Esophagus mucosa (tissue), 1 donor: ENCODE measurements around the gene SRCIN1. TPM values are rescaled to one million over a fixed set of nuclear protein-coding genes. Genes with fewer than 3 reads are reported as not detected.

ENCODE experiments used
- ATAC-seq: fragments of 200-7000 bp; cut with Tn5 transposase; one replicate; pipeline ENCODE4 v1.9.1; 2020
- total RNA-seq: library from RNA; stranded (reverse); gene quantifications from one replicate; pipeline ENCODE4 v1.2.4, GENCODE V29; 2023
- donor health status: DM: yes; HTN: yes; CAD: no.

The SRCIN1 gene
- total RNA-seq, 1 donor from 2014 or later: 6.6 TPM

DNA sequence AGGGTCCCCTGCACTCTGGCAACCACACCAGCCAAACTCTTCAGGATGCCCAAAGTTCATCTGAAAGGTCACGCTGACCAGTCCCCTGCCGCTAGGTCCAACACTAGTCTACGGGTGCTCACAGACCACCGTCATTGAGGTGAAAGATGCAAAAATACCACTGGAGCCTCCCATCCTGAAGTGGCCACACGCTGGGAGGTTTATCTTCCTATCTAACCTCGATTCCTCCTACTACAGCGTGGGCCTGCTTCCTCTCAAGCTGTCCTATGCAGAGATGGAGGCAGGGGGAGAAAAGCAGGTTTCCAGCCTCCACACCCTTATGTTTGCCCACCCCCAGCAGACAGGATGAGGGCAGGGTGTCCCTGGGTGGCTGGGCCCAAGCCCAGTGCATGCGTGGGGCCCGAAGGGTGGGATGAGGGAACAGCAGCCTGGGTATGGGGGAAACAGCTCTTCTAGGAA is 6.3 kb downstream of the SRCIN1 start:
- ATAC-seq: no peak

DNA sequence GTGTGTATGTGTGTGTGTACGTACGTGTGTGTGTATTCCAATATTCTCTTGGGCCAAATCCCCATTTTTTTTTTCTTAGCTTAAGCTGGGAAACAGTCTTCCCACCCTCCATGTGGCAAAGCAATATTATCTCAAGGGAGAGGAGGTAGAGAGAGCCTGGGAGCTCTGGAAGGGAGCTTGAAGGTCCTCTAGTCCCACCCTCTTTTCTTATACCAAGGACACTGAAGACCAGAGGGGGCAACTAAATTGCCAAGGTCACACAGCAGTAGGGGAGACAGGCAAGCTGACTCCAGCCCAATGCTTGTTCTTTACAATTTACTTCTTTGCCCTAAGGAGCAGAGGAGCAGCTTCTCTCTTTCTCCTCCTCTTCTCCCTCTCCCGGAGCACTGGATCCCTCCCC is 6.8 kb downstream of the SRCIN1 start:
- no peak for ATAC-seq

DNA sequence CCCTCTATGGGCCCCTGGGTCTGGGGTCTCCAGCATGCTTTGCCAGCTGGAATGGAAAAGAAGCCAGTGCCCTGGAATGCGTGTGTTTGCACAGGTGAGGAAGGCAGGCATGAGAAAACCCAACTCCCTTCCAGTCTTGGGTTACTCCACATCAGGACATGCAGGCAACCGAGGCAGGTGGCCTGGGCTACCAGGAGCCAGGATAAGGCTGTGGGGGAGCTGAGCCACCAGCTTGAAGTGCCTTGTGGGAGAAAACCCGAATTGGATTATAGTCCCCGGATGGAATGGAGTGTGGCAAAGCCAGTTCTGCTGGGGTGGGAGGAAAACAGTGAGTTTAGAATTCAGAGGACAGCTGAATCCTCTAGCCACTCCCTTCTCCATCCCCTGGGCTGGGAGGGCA is 7.2 kb downstream of the SRCIN1 start:
- peak; percentile 86 for ATAC-seq

DNA sequence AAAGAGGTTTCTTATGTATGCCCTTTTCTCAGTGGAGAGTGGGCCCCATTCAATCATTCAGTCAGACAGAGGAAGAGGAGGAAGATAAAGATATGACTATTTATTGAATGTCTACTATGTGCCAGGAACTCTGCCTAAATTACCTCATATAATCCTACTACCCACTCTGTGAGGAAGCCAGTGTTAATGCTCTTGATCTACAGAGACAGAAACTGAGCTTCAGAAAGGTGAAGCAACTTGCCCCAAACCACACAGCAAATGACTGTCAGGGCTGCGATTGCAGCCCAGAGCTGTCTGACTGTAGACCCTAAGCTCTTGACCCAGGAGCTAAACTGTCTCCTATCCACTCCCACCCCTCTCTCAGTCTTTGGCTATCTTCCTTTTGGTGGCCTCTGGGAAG is 8.4 kb downstream of the SRCIN1 start:
- no peak for ATAC-seq

DNA sequence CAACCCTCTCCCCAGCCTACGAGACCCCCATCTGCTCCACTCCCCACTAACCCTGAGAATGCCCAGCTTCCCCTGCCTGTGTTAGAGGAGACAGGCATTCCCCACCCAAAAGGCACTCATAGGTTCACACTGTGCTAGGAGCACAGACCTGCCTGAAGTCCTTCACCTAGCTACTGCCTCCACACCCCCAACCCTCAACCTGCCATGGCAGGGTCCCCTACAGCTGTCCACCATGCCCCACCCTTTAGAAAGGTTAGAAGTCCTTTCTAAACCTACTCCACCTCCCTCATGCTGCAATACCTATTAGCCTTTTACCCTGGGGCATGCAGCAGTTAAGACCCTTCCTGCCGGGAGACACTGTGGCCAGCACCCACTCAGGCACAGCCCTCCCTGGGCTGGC is 9.1 kb downstream of the SRCIN1 start:
- ATAC-seq: no peak

DNA sequence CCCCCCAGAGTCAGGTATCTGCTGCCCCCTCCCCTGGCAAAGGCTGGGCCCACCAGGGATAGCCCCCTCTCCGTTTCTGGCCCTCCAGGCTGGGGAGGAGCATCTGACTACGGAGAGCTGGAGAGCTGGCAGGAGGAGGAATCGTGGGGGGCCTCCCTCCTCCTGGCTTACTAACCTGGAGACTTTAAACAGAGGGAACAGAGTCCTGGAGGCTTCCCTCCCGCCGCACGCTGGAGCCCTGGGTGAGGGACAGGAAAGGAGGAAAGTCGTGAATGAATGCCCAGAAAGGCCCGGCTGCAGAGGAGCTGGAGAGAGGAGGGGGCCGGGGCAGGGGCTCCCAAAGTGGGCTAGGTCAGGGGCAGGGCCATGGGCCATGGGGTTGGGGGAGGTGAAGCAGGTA is 9.9 kb downstream of the SRCIN1 start:
- no peak for ATAC-seq

DNA sequence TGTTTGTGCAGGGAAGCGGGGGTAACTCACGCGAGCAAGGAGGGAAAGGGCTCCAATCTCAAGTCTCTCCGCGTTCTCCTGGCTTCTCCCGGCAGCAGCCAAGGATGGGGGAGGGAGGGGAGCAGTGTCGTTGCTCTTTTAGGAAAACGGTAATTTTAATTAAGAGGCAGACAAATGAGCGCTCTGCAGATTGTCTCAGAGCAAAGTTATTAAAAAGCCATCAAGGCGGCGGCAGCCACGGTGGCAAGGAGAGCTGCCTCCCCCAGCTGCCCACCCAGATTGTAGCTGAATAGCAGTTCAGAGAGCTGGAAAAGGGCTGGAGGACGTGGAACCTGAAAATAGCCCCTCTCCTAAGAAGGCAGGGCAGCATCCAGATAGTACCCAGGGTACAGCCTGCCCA is 11.6 kb downstream of the SRCIN1 start:
- no peak for ATAC-seq

DNA sequence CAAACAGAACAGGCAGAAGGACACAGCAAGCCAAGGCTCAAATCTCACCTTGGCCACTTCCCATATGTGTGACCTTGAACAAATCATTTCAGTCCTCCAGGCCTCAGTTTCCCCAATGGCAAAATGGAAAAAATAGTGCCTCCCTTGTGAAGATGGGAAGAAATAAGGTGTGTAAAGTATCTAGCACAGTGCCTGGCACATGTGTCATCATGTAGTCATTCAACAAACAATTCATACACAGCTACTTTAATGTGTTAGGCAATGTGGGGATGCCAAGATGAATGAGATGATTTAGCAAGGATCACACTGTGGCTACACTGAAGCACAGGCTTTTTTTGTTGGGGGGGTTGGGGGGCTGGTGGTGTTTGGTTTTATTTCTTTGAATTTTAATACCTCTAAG is 13.3 kb downstream of the SRCIN1 start:
- no peak for ATAC-seq

DNA sequence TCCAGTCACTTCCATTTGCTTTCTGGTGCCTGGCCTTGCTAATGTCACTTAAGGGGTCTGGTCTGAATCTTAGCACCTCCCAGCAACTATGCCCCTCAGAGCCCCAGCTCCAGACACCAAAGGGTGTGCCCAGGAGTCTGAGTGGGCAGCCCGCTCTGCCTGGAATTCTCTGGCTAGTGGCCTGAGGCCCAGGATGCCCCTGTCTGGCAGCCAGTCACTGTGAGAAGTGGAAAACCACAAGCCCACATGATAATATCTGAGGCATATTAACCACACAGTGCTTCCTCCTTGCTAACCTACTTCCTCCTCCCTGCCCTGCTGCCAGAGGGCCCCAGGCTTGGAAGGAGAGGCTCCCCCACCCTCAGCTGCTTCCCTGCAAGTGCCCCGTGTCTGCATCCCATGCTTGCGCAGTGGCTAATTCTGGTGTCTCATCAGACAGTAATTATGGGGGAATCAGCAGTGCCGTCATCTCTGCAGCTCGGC is 14.0 kb downstream of the SRCIN1 start:
- ATAC-seq: peak; percentile 32

DNA sequence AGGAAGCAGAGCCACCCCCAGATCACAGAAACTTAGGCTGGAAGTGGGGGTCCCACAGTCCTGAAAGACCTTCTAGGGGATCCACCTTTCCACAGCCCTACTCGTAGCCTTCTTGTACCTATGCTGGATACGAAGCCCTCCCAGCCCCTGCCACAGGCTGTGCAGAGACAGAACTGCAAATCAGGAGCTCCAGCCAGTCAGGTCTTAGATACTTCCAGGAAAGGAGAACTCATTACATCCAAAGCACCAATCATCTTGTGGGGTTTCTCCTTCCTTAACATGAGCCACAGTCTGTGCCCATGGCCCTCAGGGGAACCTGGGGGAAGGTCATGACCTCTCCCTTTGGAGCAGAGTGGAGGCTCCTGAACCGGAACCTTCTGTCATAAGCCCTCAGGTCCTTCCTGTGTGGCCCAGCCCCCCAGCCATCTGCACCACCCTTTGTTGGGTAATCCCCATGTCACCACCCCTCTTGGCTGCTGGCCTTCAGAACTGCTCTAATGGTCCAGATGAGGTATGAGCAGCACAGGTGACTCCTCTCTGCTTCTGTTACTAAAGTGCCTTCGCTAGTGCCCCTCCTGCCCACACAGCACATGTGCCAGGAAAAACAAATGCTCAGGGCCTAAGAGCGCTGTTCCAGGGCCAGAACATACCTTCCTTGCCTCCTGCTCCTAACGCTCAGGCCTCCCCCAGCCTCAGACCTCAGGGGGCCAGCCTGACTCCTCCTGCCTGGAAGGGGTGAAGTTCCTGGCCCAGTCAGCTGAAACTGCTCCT is 14.6 kb downstream of the SRCIN1 start:
- ATAC-seq: peak; percentile 43

DNA sequence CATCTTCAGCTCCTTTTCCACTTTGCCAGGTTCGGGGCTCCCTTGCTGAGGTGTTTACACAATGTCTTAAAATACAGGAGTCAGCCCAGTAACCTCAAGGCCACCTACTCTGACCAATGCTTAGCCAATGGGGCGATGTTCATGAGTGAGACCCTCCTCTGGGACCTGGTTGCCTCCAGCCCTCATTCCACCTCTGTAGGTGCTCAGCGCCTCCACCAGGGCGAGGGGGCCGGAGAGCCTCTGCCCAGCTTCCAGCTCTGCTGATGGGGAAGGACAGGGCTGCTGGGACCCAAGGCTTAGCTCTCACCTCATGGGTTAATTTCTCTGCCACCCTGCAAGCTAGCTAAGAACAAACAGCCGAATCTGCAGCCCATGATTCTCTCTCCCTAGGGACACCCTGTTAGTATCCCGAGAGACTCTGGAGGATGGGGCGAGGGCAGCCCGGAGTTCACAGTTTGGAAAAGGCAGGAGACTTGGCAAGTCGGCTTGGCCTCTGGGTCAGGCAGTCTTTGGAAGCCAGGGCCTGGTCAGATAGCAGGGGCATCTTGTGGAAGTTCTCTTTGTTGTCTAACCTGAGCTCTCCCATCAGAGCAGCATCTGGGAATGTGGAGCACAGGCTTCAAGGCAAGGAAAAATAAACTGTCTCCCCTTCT is 16.2 kb downstream of the SRCIN1 start:
- no peak for ATAC-seq

DNA sequence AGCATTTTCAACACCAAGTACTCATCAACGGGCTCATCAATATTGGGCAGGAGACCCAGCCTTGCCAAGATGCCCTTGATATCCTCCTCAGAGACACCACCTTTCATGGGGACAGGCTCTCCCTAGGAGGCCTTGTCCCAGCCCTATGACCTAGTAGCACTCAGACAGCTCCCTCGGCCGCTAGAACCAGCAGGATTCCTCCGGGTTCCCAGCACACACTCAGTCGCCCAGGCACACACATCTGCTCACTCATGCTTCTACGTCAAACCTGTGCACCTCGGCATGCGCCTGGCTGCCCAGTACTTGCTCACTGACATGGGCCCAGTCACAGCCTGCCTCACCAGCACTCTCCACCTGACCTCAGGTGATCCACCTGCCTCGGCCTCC is 17.0 kb downstream of the SRCIN1 start:
- ATAC-seq: no peak

DNA sequence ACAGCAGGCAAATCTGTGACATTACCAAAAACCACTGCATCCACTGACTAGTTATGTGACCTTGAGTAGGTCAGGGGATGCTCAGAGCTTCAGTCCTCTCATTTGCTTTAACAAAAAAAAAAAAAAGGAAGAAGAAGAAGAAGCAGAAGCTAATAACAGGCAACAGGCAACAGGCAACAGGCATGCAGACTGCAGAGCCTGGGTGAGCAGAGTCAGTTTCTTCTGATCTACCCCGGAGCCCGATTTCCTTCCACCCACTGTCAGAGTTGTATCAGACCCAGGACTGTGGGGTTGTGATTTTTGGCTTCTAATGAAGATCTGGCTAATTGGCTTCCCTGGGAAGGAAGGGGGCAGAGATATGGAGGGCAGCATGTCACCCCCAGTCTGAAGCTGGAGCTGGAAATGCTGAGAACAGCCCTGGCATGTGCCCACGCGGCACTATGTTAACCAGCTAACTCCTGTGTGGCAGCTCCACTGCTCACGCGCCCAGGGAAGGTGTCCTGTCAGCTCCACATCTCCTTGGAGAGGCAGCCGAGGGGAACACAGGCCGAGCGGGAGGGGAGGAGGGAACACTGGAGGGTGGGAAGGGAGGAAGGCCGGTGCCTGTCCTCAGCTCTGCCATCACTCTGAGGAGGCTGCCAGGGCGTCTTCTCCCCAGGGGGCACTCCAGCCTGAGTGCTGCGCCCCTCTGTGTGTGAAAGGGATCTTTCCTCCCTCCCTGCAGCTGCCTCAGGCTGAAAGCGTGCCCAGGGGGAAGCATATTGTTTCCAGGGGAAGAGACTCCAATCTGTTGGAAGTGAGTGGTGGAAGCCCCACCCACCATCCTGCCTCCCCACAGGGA is 17.6 kb downstream of the SRCIN1 start:
- ATAC-seq: no peak

DNA sequence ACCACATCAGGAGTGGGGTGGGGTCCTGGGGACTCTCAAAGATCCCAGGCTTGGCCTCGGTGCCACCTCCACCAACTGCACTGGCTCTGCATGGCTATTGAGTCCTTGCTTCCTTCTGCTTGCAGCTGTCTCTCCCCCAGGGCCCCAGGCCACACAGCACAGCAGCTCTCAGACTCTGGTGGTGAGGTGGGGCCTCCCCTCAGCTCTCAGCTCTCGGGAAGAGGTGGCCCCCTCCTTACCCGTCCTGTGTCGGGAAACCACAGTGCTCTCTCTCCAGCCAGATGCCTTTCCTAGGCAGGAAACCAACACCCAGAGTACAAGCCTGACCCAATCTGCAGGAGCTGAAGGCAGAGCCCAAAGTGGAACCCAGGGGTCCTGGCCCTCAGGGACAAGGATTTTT is 18.5 kb downstream of the SRCIN1 start:
- ATAC-seq: no peak

DNA sequence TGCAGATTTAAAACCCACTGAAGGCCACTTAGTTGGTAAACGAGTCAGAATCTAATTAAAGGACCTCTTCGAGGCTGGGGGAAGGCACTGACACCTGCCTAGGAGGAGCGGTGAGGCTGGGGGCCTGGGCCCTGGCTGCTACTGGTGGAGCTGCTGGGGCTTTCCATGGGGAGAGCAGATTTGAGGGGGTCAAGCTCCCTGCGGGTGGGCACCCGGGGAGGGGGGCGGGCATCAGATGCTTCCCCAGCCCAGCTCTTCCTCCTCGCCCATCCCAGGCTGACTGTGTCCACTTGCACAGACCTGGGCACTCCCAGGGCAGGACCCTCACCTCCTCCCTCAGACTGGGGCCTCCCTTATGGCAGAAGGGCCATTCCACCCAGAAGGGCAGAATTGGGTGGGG is 19.0 kb downstream of the SRCIN1 start:
- no peak for ATAC-seq

DNA sequence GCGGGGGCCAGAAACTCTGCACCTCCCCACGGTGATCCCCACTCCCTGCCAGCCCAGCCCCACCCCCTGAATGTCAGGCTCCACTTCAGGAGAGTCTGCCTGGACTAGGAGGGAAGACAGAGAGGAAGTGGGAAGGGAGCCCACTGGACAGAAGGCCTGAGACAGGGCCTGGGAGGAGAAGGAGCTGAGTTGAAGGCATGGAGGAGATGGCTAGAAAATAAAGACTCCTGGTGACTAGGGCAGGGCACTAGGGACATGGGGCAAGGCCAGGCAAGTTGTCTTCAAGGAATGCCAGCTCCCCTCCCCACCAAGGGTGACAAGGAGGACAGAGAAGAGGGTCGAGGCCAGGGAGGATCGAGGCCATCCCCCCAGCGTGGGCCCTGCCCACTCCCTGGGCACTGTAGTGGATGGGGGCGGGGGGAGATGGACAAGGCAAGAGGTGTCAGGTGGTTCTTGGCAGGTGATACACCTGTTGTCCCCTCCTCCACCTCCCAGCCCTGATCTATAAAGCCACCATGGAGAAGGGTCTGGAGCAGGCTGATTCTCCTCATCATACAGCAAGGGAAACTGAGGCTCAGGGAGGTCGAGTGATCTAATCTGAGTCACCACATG is 19.7 kb downstream of the SRCIN1 start:
- no peak for ATAC-seq

DNA sequence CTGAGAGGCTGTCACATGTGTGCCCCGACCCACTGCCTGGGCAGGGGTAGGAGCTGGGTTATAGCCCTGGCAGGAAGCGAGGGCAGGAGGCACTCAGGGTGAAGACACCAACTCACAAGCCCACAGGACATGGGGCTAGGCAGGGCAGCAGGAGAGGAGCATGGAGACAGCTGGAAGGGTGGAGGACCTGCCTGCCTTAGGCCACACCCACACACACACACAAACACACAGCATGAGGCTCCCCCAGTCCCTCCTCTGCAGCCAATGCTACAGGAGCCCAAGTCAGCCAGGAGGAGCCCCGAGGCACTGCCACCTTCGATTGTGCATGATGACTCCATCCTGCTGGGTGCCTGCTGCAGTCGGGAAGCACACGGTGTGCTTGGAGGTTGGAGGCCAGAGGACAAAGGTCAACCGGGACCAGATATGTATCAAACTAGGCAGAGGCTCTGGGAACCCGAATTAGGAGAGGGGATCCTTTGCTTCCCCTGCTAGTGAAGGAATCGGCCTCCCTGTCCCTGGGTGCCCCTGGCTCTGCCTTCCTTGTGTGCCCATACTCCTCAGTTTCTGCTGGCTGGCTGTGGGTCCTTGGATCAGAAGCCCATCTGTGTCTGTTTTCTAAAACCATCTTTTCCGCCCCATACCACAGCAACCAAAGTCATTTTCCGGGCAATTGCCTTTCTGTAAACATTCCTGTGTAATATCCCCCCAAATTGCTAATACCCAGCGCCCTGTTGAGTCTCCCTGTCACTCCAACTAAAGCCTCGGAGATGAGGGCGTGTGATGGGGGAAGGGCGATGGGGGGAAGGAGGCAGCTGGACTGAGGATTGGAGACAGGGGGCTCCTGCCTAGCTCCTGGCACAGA is 20.5 kb downstream of the SRCIN1 start:
- ATAC-seq: peak; percentile 59

DNA sequence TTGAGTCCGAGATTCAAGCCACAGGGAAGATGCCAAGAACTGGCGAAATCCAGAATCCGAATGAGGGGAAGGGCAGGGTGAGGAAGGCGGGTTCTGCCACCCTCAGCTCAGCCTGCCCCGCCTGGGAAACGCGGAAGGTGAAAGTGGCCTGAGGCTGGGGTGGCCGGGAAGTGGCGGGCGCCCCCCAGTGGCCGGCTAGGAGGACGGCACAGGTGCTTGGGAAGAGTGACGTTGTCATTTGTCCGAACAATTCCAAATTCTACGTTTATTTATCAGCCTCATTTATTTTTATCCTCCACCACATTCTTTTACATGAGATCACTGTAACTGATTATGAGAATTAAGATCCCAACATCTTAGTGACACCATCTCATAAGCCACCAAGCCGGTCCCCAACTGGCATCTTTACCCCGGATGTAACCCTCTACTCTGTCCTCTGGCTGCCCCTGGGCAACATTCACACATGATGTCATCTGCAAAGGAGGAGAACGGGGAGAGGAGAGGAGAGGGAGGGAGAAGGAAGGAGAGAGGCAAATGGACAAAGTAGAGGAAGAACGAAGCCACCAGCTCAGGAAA is 21.3 kb downstream of the SRCIN1 start:
- ATAC-seq: peak; percentile 85

DNA sequence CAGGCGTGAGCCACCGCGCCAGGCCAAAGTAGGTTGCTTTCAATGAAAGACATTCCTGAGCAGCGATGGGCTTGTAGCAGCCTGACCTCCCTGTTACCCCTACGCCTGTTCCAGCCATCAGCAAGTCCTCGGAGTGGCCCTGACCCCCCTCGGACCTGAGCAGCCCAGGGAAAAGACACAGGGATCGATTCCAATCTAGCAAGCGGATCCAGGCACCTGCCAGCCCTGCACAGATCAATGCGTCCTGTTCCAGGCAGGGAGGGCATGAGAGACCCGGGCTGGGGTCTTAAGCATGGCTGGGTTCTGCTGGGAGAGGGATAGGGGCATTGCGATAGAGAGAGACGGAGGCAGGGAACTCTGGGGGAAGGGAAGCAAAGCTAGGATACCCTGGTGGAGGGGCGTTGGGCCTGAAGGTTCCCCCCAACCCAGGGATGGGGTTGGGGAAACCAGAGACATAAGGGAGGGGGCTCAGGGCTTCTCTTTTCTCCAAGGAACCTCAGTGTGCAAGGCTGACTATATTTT is 21.9 kb downstream of the SRCIN1 start:
- no peak for ATAC-seq

DNA sequence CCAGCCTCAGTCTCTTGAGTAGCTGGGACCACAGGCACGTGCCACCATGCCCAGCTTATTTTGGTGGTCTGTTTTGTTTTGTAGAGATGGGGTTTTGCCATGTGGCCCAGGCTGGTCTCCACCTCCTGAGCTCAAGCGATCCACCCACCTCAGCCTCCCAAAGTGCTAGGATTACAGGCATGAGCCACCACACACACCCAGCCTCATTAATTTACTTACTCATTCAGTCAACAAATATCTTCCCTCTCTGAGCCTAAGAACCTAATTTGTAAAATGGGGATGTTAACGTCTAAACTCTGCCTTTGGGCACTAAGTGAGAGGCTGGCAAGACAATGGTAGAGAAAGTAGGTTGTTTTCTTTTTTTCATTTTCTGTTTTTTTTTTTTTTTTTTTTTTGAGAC is 22.6 kb downstream of the SRCIN1 start:
- no peak for ATAC-seq

DNA sequence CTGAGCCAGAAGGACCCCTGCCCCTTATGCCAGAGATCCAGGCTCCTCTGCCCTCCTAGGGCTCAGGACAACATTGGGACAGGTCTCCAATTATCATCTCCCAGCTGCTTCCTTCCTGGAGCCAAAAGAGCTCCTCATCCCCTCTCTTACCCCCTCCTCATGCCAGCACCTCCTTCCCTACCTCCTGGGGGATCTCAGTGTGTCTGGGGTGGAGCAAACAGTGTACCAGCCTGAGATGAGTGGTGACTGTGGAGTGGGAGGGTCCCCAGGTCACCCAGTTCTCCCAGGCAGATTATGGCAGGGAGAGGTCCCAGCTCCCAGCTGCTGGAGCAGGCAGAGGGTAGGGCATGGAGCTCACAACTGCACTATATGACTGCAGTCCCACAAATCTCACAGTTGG is 23.7 kb downstream of the SRCIN1 start:
- no peak for ATAC-seq
